ENCODE data around the gene CRACDL.
"Not testable (repeated sequence)": the region's sequence is repeated elsewhere in the genome, so short reads cannot be mapped to it uniquely, and the experiment has no call there.

Gene CRACDL

DNA sequence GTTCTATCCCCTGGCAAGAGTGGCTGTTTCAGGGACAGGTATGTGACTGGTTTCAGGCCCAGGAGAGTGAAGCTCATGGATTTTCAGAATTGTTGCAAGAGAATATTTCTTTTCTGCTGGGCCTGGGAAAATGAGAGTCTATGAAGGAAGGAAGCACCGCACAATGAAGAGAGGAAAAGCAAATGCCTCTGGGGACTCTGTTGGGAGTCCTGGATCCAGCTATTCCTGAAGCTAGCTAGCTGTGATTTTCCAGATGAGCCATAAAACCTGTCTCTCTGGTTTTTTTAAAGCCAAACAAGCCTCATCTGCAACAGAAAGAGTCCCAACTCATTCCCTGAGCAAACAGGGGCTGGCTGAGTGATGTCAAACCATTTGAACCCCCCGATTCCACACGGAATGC lies 53.7 kb downstream of the CRACDL start:
- no peak for DNase-seq (ENCODE audit: low read depth)

DNA sequence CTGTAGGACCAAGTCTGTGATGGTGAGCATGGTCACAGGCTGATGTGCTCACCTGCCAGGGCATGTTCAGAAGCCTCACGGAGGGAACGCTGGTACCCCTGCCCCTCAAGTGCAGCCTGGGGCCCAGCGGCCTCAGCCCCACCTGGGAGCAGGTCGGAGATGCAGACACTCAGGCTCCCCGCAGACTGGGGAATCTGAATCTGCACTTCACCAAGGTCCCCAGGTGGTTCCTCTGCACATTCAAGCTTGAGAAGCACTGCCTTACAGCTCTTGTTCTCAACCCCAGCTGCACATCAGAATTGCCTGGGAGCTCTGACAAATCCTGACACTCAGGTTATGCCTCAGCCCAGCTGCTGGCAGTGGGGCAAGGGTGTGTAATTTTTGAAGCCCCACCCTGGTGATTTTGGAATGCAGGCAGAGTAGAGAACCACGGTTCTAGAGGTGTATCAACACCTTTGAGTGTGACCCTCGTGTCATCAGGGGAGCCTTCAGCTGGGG lies 54.8 kb downstream of the CRACDL start:
- no peak for DNase-seq (ENCODE audit: low read depth)

DNA sequence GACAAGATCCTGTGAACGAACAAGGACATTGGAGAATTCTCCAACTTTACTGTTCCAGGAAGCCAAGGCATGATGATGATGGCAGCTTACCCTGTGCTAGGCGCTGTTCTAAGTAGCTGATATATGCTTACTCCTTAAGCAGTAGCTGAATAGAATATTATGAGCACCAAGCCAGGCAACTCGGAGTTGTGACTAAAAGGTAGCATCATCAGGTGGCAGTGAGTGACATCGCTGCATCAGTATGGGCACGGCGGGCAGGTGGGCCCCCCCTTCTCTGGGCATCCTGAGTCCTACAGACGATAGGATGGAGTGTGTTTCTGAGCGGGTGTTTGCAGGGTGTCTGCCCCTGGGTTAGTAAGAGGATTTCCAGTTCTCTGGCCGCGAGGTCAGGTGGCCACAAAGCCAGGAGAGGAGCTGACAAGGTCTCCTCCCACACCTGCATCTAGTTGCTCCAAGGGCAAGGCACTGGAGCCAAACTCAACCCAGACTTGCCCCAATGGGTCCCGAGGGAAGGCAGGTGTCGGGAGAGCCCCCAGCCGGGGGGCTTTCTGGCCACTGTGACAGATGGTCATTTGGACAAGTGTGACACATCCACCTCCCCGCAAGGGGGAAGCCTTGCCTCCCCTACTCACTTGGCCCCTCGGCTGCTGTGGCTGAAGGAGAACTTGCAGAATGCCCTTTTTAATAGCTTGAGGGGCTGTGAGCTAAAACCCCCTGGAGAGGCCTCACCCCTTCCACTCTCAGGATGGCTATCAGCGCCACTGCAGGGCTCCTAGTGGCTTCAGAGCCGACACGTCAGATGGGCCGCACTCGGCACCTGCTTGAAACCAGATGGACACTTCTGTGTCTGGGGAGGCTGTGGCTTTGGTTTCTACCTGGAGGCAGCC lies 55.5 kb downstream of the CRACDL start:
- no peak for DNase-seq (ENCODE audit: low read depth)

DNA sequence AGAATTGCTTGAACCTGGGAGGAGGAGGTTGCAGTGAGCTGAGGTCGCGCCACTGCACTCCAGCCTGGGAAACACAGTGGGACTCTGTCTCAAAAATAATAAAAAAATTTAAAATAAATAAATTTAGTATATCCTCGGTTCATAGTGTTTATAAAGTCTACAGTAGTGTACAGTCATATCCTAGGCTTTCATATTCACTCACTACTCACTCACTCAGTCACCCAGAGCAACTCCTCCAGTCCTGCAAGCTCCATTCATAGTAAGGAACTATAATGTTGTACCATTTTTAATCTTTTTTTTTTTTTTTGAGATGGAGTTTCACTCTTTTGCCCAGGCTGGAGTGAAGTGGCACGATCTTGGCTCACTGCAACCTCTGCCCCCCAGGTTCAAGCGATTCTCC lies 58.4 kb downstream of the CRACDL start:
- not testable (repeated sequence) for DNase-seq (ENCODE audit: low read depth)

DNA sequence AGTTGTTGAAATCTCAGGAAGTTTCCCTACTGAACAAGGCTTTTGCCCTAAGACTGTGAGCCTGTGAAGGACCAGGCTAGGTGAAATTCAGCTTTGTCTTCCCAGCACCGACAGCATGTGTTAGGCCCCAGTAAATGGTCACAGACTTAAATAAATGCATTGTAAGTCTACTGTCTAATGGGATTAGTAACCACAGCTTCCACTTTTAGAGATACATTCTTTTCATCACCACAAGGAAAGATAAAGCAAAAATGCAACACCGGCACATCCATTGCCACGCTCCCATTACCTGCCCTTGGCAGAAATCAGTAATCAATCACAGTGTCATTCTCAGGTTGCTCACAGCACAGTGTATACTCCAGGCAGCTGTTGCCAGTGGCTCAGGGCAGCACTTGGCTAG lies 59.3 kb downstream of the CRACDL start:
- DNase-seq (ENCODE audit: low read depth), result no peak

DNA sequence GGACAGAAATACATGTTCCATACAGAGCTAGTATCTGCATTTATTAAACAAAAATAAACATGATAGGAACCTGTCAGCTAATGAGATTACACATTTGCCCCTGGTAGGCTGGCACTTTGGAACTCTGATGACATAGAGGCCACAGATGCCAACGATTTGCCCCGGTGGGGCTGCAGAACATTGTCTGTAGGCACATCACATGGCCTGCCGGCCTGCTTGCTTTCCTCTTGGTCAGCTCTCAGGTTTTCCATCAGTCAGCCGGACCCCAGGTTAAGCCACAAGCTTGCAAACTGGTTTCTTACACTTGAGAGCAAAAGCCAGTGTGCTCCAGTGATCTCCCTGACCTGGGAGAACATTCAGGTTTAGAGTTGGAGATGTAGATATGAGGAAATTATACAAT lies 60.3 kb downstream of the CRACDL start:
- DNase-seq (ENCODE audit: low read depth), result no peak

DNA sequence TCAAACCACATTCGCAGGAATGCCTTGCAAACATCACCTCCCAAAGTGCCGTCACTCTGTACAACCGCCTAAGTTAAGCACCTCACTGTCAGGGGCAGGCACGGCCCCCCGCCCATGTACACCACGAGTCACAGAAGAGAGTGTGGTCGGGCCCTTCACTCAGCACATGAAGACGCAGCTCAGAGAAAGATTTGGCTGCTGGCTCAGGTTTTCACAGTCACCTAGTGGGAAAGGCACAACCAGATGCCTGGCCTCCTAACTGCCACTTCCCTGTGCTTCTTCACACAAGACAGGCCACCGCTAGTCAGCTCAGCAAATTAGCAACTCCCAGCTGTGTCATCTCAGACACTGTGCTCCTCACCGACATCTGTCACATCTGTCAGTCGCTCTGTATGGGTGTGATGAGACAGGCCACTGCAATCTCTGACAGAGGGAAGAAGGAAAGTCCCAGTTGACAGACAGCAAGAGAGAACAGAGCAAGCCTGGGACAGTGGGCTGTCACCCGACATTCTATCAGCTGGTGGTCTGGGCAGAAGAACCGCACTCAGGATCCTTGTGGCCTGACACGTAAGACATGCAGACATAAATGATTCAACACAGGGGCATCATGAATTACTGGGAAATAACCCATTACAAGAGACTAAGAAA lies 60.8 kb downstream of the CRACDL start:
- DNase-seq (ENCODE audit: low read depth), result no peak

DNA sequence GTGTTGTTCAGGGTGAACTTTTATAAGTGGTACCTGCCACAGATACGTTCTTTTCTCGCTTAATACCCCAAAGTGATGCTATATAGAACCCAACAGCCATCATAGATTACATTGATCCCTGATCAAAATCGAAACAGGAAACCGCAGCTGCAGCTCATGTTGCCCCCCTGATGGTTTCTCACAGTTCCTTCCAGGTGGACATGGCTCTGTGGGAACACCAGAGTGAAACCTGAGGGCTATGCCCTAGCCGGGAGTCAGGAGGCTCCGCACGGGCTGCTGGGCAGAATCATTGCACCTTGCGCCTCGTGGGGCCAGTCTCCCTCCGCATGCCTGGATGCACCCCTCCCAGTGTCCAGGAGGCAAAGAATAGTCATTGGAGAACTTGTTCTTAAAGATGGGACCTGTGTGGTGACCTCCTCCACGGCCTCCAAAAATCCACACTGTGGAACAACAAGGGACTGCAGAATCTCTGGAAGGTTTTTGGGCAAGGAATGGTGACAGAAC lies 61.8 kb downstream of the CRACDL start:
- DNase-seq (ENCODE audit: low read depth), result no peak

DNA sequence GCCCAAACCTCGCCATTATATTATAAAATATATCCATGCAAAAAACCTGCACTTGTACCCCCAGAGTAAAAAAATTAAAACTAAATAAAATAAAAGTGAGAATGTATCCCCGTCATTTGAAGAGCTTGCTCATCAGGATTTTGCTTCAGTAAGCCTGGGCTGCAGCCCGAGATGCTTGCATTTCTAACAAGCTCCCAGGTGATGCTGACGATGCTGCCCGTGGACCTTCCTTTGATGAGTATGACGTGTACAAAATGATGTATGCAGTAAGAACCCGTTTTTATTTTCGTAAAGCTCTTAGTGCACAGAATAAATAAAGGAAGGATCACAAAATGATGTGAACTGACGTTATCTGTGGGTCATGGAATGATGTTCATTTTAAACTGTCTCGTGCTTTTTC lies 63.5 kb downstream of the CRACDL start:
- no peak for DNase-seq (ENCODE audit: low read depth)

DNA sequence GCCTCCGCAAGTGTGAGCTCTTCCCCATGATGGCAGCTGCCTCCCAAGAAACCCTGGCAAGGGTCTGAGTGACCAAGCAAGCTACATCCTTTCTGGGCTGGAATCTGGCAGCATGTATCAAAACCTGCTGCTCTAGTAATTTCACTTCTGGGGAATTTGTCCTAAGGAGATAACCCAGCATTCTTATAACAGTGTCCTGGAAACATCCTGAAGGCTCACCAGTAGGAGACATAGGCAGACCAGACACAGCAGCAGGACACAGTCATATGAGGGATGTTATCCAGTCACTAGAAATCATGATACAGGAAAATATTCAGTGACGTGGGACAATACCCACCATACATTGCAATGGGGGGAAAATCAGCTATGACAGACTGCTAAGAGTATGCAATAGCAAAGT lies 64.5 kb downstream of the CRACDL start:
- no peak for DNase-seq (ENCODE audit: low read depth)

DNA sequence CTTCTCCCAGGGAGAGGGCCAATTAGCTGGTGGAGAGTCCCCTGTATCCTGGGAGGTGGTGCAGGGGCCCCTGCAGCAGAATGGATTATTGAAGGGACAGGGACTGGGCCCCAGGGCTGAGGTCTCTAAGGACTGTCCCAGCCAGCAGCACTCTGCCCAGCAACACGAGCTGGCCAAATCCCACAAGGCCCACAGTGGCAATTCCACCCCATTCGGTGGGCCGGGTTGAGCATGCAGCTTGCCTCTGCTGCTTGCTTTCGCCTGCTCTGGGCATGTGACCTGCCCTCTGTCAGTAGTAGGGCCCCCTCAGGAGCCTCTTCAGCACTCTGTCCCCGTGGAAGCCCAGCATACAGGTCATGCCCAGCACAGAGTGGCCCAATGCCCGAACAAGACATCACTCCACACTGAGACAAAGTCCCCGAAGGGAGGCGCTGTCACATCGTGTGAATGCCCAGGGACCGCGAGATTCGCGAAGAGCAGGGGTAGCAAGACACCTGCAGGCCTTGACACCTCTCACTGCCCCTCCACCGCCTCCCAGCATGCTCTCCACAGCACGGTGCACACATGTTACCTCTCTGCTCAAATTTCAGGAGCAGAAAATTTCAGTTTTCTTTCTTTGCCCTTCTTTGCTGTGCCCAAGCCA lies 65.4 kb downstream of the CRACDL start:
- no peak for DNase-seq (ENCODE audit: low read depth)

DNA sequence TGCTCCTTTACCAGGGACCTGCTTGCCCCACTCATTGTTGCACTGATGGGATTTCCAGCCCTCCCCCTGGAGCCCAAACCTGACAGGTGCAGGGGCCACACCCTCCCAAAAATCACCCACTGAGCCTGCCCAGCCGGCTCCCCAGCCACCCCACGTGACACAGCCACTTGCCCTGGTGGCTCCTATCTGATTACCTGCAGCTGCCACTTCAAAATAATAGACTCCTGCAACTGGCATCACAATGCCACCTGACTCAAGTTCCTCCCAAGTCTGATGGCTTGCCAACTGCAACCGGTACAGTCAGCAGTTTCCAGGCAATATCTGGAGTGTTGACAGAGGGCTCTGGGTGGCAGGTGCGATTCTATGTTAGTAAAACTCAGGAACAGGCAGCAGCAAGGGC lies 66.2 kb downstream of the CRACDL start:
- no peak for DNase-seq (ENCODE audit: low read depth)

DNA sequence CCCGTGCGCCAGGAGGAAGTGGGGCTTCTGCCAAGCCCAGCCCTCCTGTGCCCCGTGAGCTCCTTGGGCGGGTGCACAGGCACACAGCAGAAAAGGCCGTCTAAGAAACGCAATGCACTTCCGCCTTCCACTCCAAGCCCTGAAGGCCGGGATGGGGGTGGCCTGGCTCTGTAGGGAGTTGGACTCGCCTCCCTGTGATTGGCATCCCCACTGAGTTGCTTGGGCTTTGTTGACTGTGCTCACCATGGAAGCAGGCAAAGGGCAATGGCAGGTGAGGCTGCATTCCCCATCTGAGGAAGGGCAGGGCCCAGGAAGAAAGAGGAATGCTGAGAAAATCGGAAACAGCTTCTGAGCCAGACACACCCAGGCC lies 66.8 kb downstream of the CRACDL start:
- no peak for DNase-seq (ENCODE audit: low read depth)

DNA sequence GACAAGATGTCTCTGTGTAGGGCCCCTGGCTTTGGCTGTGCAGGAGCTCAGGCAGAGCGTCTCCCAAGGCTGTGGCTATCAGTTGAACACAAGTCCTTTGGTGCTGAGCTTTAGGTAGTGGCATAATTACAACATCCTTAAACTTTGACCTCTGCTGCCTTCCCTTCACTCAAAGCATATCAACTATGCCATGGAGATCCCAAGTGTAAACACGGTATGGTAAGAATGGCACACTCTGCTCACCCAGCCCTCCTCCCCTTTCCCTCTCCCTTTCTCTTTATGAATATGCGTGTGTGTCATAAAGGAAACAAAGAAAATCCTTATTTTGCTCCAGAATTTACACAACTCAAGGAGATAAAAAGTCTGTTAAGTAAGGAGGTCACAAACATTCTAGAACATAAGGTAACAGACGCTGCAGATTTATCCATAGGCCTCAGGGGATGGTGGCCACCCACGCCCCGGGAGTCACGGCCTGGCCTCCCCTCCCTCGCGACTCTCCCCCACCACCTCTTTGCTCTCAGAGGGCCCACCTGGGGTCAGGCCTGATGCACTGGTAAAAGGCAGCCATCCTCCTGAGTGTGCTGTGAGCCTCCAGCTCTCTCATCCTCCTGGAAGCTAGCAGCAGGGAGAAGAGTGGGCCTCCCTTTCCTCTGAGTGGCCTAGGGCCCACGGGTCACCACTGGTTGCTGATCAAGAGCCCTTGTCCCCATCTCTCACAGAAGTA lies 67.3 kb downstream of the CRACDL start:
- no peak for DNase-seq (ENCODE audit: low read depth)

DNA sequence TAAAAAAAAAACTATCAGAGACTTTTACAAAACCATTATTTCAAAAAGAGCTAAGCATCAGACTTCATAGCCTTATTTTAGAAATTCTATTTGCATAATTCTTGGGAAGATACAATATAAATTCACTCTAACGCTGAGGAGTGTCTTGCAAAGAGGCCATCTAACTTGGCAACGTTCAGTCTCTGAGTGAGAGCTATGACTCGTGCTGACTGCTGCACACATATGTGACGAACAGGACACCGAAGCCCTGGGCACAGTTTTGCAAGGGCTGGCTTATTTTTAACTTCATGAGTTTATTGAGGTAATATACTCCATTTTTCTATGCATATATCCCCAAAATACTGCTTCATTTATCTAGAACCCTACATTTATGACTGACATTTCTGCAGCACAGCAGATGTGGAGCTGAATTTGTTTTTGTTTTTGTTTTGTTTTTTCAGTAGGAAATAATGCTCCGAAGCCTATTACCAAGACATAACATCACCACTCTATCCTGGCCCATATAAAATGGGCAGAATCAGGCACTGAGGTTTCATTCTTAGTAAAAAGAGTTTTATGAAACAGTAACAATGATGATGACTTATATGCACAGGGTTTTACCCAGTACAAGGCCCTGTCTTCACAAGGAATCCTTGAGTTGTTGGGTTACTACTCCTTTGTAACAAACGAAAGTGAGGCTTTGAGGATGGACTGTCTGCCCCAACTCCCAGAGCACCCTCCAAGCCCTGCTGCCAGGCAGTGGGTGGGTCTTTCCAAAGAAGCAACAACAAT lies 68.3 kb downstream of the CRACDL start:
- DNase-seq (ENCODE audit: low read depth), result no peak

DNA sequence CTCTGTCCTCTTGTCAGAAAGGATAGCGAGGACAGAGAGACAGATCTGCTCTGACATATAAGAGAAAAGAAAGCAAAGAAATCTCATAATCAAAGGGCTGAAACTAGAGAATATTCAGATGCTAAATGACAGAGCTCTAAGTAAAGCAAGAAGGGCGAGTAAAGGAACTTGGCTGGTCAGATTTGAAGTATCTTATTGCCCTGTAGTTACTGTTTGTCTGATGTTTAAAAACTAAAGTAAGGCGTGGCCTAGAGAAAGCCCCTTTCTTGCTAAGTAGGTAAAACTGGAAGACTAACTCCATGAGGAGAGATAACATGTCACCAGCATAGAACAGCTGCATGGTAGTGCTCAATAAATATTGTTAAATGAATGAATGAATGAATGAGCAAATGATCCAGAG lies 70.0 kb downstream of the CRACDL start:
- no peak for DNase-seq (ENCODE audit: low read depth)

DNA sequence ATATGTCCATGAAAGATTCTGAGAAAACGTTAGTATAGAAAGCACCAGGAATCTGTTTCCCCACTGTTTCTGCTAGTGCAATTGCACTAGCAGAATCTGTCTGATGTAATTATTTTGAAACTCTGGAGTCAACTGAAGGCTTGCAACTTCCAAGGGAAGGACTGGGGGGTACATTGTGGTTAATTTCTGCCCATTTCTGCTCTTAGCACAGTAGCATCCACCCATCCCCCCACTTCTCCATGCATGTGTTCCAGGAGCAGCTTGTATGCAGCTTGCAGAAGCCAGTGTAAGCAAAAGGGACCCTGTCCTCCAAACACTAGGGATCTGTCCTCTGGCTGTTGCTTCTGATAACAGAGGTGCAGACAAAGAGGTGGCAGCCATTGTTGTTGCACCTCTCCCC lies 74.4 kb downstream of the CRACDL start:
- DNase-seq (ENCODE audit: low read depth), result no peak

DNA sequence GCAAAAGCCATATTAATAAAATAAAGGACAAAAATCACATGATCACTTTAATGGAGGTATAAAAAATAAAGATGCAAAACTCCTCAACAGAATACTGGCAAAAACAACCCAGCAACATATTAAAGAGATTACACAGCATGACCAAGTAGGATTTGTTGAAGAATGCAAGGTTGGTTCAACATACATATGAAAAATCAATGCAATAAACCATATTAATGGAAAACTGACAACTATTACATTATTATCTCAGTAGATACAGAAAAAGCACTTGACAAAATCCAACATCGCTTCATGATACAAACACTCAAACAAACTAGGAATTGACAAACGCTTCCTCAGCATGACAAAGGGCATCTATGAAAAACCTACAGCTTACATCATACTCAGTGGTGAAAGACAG lies 76.7 kb downstream of the CRACDL start:
- DNase-seq (ENCODE audit: low read depth), result no peak

DNA sequence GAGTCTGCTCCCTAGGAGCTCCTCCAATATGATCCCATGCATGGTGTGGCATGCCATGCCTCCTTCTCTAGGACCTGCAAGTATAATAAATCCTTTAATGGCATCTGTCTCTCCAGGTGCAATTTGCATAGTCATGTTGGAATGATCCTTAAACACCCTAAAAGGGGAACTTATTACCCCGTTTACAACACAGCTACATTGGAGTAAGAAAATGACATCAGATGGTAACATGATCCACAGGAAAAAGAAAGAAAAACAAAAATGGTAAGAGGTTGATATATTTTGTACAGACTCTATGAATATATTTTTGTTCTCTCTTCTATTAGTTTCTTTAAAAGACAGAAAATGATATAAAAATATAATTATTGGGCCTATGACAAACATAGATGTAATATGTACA lies 79.0 kb downstream of the CRACDL start:
- no peak for DNase-seq (ENCODE audit: low read depth)

DNA sequence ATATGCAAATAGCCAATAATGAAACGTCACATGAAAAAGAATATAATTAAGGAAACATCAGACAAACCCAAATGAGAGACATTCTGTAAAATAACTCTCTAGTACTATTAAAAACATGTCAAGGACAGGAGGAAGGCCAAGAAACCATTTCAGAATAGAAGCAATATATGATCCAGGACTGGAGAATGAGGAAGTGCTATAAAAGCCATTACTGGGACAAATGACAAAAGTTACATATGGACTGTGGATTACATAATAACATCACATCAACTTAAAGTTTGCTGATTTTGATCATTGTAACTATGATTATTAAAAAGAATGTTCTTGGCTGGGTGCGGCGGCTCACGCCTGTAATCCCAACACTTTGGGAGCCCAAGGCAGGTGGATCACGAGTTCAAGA lies 81.3 kb downstream of the CRACDL start:
- DNase-seq (ENCODE audit: low read depth), result no peak

DNA sequence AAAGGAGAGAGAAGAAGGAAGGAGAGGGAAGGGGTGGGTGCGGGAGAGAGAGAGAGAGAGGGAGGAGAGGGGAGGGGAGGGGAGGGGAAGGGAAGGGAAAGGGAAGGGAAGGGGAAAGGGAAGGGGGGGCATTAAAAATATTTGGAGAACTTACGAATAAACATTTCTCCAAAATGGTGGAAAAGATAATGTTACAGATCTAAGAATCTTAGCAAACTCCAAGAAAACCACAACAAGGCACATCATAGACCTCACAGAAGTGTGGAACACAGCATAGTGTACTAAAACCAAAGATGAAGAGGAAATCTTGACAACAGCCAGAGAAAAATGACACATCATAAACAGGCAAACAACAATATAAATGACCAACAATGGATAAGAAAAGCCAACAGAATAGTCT lies 83.1 kb downstream of the CRACDL start:
- no peak for DNase-seq (ENCODE audit: low read depth)

DNA sequence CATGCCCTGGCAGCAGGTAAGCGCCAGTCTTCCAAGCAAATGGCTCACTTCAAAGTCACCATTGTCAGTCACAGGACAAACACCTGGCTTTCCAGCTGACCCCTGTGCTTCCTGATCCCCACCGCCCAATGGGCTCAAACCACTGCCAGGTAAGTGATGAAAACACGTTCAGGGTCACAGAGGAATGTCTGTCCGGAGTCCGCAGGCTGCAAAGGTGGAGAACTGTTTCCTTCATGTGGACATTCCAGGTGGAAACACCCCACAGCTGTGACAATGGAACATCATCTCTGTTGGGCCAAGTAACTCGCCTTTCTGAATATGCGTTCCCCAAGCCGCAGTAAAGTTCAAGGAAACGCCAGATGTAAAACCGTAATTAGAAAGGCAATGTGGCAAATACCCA lies 86.0 kb downstream of the CRACDL start:
- DNase-seq (ENCODE audit: low read depth), result no peak
